ENCODE results near the gene ASB7.

ASB7 gene, protein sequence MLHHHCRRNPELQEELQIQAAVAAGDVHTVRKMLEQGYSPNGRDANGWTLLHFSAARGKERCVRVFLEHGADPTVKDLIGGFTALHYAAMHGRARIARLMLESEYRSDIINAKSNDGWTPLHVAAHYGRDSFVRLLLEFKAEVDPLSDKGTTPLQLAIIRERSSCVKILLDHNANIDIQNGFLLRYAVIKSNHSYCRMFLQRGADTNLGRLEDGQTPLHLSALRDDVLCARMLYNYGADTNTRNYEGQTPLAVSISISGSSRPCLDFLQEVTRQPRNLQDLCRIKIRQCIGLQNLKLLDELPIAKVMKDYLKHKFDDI

DNA sequence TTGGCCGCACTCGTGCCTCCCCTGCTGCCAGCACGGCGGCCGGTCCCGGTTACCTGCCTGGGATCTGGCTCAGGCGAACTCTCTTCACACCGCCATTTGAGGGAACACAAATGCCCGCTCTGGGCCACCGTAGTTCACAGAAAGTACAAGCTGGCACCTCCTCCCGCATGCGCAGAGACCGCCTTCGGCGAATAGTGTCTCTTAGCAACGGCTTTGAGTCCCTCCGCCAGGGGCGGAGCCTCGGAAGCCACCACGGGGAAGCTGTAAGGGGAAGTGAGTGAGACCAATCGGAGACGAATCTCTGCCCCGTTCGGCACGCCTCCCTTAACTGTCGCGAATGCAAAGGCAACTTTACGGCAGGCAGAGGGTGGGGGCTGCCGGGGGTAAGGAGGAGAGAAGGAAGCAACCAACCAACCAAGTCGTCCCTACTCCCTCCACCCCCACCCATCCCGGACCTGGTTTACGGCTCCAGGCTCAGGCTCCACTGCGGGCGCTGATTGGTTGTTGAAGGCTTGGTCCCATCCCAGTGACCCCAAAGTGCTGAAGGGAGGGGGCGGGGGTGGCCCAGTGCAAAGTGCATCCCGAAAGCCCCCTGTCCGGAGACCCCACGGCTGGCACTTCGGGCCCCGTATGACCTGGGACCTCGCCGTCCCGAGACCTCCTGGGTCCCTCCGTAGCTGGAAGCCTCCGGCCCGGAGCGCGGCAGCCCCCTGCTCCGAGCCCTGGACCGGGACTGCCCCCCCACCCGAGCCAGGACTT is at the start of gene ASB7, which contains the start of gene LINS1:
Gene ASB7 (plus strand): TSS at position 526 of the 759 bp plus-strand sequence. CDS start 9,628 bp downstream, outside the sequence.
Gene LINS1 (minus strand): TSS at position 121 of the 759 bp plus-strand sequence. CDS start 21,342 bp downstream, outside the sequence.
- H3K27me3 Mint-ChIP-seq = no peaks in the 10 kb centered on the region
- H3K9me3 Mint-ChIP-seq = no peaks in the 10 kb centered on the region
- H3K4me3 Mint-ChIP-seq = no peak within 1 kb of the TSS
- peak; percentile 99 to 100 for DNase-seq
- H3K27ac Mint-ChIP-seq = peak within 1 kb of the TSS in 1 of 2 donors; percentile 97
- peaks cover 50% of the 10 kb centered on the region for H3K4me1 Mint-ChIP-seq
- ATAC-seq = peak; percentile 89

DNA sequence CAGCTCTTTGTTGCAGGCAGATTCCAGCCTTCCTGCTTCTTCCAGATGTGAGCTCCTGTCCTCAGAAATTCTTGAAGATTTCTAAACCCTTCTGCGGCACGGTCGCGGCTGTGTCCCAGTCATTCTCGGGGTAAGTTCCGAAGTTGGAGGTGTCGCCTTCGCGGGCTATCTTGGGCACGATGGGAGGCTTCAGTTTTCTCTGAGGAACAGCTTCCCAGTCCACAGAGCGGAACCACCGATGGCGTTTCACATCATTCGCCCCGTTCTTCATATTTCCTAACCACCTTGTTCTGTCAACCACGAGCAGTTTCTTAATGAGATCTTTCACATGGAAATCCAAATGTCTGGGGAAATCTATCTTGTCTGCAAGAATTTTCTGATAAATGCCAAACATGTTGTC is 48.9 kb upstream of the ASB7 start:
- no peaks in the 10 kb centered on the region for H3K4me1 Mint-ChIP-seq
- DNase-seq (no peak), ATAC-seq (no peak)
- H3K9me3 Mint-ChIP-seq = peaks cover 0 to 6% of the 10 kb centered on the region in 2 donors
- no peaks in the 10 kb centered on the region for H3K27me3 Mint-ChIP-seq
- H3K4me3 Mint-ChIP-seq = no peak overlapping the region
- no peak overlapping the region for H3K27ac Mint-ChIP-seq

DNA sequence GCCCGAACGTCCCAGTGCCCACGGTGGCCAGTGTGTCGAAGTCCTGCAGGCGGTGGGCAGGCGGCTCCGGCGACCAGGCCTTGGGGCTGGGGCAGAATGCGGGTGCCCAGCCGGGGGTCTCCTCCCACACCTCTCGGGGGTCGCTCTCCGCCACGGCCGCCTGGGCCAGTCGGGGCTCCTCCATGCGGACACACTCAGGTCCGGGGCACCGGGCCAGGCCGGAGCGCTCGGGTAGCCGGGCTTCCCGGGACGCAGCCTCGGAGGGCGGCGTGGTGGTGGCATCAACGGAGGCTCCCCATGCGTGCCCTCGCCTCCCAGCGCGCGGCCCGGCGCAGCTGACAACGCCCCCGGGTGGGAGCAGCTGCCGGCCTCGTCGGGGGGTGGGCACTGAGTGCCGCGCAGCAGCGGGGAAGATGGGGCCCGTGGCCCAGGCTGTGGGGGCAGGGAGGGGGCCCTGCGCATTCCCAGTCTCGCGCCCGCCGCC is 43.6 kb upstream of the ASB7 start:
- no peaks in the 10 kb centered on the region for H3K9me3 Mint-ChIP-seq
- H3K4me1 Mint-ChIP-seq = no peaks in the 10 kb centered on the region
- no peak for DNase-seq
- peak; percentile 67 for ATAC-seq
- H3K27ac Mint-ChIP-seq = no peak overlapping the region
- H3K27me3 Mint-ChIP-seq = no peaks in the 10 kb centered on the region
- H3K4me3 Mint-ChIP-seq = no peak overlapping the region

GRCh38 chr15:100559330-100559729 is 43.1 kb upstream of the ASB7 start:
- H3K9me3 Mint-ChIP-seq = no peaks in the 10 kb centered on the region
- no peak for ATAC-seq
- no peak for DNase-seq
- H3K4me1 Mint-ChIP-seq = no peaks in the 10 kb centered on the region
- H3K4me3 Mint-ChIP-seq = no peak overlapping the region
- H3K27ac Mint-ChIP-seq = no peak overlapping the region
- H3K27me3 Mint-ChIP-seq = no peaks in the 10 kb centered on the region

GRCh38 chr15:100560323-100560722 is 42.1 kb upstream of the ASB7 start:
- no peak for ATAC-seq
- H3K4me1 Mint-ChIP-seq = no peaks in the 10 kb centered on the region
- no peaks in the 10 kb centered on the region for H3K27me3 Mint-ChIP-seq
- DNase-seq = no peak
- H3K4me3 Mint-ChIP-seq = no peak overlapping the region
- no peaks in the 10 kb centered on the region for H3K9me3 Mint-ChIP-seq
- H3K27ac Mint-ChIP-seq = no peak overlapping the region

DNA sequence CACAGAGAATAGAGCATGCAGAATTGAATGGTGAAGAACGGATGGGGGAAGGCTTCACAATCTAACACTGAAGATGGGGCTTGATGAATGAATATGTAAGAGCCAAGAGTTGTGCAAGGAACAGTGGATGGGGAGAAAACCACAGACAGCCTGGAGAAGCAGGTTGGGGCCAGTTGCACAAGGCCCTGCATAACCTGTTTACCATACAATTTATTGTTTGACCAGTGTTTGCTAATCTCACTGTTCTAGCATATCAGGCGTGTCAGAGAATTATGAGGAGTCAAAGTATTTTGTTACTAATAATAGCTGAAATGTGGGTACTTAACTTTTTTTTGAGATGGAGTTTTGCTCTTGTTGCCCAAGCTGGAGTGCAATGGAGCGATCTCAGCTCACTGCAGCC is 36.8 kb upstream of the ASB7 start:
- DNase-seq = no peak
- Mint-ChIP-seq H3K4me3 (no peak overlapping the region), H3K9me3 (no peaks in the 10 kb centered on the region), H3K27ac (no peak overlapping the region), H3K4me1 (peaks cover 5% of the 10 kb centered on the region), H3K27me3 (no peaks in the 10 kb centered on the region)
- no peak for ATAC-seq

GRCh38 chr15:100566850-100567628 is 35.4 kb upstream of the ASB7 start:
- no peaks in the 10 kb centered on the region for H3K27me3 Mint-ChIP-seq
- no peak overlapping the region for H3K4me3 Mint-ChIP-seq
- no peak for DNase-seq
- H3K9me3 Mint-ChIP-seq = no peaks in the 10 kb centered on the region
- no peak for ATAC-seq
- peak overlapping the region in 1 of 2 donors; percentile 66 for H3K27ac Mint-ChIP-seq
- H3K4me1 Mint-ChIP-seq = peaks cover 19% of the 10 kb centered on the region

- Mint-ChIP-seq H3K27me3 (no peaks in the 10 kb centered on the region), H3K4me3 (no peak overlapping the region), H3K9me3 (no peaks in the 10 kb centered on the region), H3K4me1 (peaks cover 20% of the 10 kb centered on the region), H3K27ac (peak overlapping the region in 1 of 2 donors; percentile 72)
- ATAC-seq = no peak
- no peak for DNase-seq
Measured at GRCh38 chr15:100569391-100569790, 33.0 kb upstream of the ASB7 start.

- Mint-ChIP-seq H3K4me1 (peaks cover 20% of the 10 kb centered on the region), H3K4me3 (peak overlapping the region in 1 of 2 donors; percentile 77), H3K27ac (peak overlapping the region in 1 of 2 donors; percentile 87), H3K27me3 (no peaks in the 10 kb centered on the region), H3K9me3 (no peaks in the 10 kb centered on the region)
- no peak for ATAC-seq
- DNase-seq = no peak
Measured at GRCh38 chr15:100570275-100570674, 32.1 kb upstream of the ASB7 start.

DNA sequence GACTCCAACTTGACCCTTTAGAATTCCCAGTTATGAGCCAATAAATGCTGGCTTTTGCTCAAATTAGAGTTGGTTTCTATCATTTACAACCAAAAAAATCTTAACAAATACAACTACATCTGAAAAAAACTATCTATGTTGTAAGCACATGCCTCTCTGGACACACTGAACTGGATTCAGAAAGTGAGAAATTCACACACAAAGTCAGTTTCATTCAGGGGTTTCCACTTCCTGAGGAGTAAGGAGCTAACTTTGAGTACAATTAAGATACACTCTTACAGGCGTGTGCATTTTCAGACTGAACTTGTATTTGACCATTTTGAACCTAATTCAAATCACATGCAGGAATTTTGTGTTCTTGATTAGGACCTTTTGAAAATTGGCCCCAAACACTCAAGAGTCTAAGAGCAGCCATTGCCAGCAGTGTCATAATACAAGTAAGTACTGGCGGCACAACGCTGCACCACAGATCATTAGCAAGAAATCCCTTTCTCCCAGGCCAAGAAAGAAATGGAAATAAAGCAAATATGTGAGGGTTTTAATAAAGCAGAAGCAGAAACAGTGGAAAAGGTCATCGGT is 31.6 kb upstream of the ASB7 start:
- H3K4me3 Mint-ChIP-seq = peak overlapping the region; percentile 49 to 77
- H3K27me3 Mint-ChIP-seq = no peaks in the 10 kb centered on the region

DNA sequence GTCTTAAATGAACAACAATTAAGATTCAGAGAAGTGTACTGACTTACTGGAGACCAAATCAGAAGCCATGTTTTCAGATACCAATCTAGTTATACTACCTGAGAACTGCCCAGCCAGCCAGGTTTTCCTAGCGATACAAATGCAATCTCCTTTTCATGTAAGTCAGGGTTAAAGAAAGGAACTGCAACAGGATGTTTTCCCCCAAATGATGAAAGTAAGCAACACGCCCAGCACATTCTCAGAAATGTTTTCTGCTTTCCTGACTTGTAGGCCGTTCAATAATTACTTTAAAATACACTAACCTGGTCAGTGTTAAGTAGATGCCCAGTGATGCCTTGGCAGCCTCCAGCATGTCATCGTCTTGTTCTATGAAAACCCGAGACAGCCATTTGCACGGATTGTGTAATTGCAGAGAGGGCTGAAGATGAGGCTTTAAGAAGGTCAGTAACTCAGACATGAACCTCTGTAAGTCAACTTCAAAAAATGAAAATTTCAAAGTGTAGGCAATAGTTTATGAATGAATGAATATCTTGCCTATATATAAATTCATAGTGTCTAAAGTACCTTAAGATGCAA is 30.7 kb upstream of the ASB7 start:
- H3K9me3 Mint-ChIP-seq = no peaks in the 10 kb centered on the region
- H3K4me3 Mint-ChIP-seq = peak overlapping the region in 1 of 2 donors; percentile 77
- peak overlapping the region in 1 of 2 donors; percentile 87 for H3K27ac Mint-ChIP-seq
- DNase-seq (no peak), ATAC-seq (no peak)
- H3K4me1 Mint-ChIP-seq = peaks cover 33% of the 10 kb centered on the region
- H3K27me3 Mint-ChIP-seq = no peaks in the 10 kb centered on the region

More for the DNA sequence above, 31.6 kb upstream of the ASB7 start:
- Mint-ChIP-seq H3K4me1 (peaks cover 24% of the 10 kb centered on the region), H3K27ac (peak overlapping the region in 1 of 2 donors; percentile 87), H3K9me3 (no peaks in the 10 kb centered on the region)
- DNase-seq = no peak
- peak; percentile 82 for ATAC-seq

GRCh38 chr15:100572362-100572983 is 29.9 kb upstream of the ASB7 start:
- no peak for DNase-seq
- Mint-ChIP-seq H3K9me3 (no peaks in the 10 kb centered on the region), H3K27me3 (no peaks in the 10 kb centered on the region), H3K4me1 (peaks cover 37% of the 10 kb centered on the region), H3K27ac (no peak overlapping the region), H3K4me3 (no peak overlapping the region)
- no peak for ATAC-seq

- ATAC-seq (no peak), DNase-seq (no peak)
- Mint-ChIP-seq H3K27ac (peak overlapping the region in 1 of 2 donors; percentile 89), H3K9me3 (no peaks in the 10 kb centered on the region), H3K27me3 (no peaks in the 10 kb centered on the region), H3K4me3 (no peak overlapping the region), H3K4me1 (peaks cover 37% of the 10 kb centered on the region)
Measured at GRCh38 chr15:100573526-100573925, 28.9 kb upstream of the ASB7 start.

GRCh38 chr15:100580414-100580813 is 22.0 kb upstream of the ASB7 start:
- Mint-ChIP-seq H3K27ac (peak overlapping the region in 1 of 2 donors; percentile 46), H3K27me3 (no peaks in the 10 kb centered on the region), H3K9me3 (peaks cover 5 to 23% of the 10 kb centered on the region in 2 donors), H3K4me3 (peak overlapping the region in 1 of 2 donors; percentile 42), H3K4me1 (peaks cover 56% of the 10 kb centered on the region)
- ATAC-seq = peak; percentile 49
- no peak for DNase-seq

Data from stimulated activated naive CD8-positive, alpha-beta T cell treated with anti-CD3 and anti-CD28 coated beads, Interleukin-15, amount 100 ng/mL, for 72 hours (primary cell).